ENCODE measurements around the gene CANT1.
A peak's percentile ranks its signal among the peaks of the same experiment; 100 is the strongest.

Gene CANT1

DNA sequence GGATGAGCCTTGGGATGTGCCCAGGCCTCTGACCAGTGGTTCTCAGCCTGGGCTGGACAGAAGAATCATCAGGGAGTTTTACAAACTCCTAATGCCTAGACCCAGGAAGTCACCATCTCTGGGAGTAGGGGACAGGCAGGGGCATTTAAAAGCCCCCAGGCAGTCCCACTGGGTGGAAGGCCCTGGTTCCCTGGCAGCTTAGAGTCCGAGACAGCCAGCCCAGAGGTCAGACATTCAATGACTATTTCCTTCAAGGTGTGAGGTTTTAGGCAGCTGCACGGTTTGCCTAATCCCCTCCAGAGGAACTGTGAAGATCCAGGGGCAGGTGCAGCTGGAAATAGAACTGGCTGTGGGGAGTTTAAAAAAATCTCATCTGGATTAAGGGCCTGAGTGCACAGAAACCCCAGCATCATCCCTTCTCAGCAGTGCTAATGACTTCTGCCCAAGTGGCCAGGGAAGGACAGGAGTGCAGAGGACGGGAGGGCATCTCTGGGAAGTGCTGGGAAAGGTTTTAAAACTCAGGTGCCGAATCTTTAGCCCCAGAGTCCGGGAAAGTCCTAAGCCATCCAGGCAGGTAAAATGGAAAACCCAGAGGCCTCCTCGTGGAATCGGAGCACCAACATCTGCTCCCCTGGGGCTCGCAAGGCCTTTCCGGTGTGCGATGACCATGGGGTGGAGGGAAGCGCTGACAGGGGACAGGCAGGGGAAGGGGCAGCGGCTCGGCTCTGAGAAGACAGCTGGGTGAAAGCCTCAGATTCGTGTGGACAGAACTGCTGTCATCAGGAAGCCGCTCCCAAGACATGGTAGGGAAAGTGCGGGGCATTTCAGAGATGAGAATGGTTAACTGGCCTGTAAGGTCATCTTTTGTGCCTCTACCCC, 28.3 kb downstream of the CANT1 start:
- no peak for TF ChIP-seq POLR2A (IDR thresholded peaks at IDR 0.05; ENCODE audit: low read depth, low read length)
- DNase-seq (ENCODE audit: insufficient read length, low spot score) (no peak), FAIRE-seq (no peak)

DNA sequence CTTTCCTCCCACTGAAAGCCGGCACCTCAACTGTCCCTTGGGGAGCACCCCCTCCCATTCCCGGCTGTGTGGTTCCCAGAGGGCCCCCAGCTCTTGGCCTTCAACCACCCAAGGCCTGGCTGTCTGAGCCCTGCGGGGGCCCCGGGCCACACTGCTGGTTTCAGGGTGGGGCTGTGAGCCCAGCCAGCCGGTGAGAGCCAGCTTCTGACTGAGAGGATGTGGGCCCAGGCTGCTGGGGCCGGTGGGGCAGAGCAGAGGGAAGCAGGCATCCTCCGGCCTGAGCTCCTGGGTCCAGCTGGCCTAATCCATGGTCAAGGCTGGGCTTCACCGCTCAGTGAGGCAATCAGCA, 29.0 kb downstream of the CANT1 start:
- TF ChIP-seq POLR2A (IDR thresholded peaks at IDR 0.05; ENCODE audit: low read depth, low read length): no peak
- no peak for DNase-seq (ENCODE audit: insufficient read length, low spot score)
- no peak for FAIRE-seq

DNA sequence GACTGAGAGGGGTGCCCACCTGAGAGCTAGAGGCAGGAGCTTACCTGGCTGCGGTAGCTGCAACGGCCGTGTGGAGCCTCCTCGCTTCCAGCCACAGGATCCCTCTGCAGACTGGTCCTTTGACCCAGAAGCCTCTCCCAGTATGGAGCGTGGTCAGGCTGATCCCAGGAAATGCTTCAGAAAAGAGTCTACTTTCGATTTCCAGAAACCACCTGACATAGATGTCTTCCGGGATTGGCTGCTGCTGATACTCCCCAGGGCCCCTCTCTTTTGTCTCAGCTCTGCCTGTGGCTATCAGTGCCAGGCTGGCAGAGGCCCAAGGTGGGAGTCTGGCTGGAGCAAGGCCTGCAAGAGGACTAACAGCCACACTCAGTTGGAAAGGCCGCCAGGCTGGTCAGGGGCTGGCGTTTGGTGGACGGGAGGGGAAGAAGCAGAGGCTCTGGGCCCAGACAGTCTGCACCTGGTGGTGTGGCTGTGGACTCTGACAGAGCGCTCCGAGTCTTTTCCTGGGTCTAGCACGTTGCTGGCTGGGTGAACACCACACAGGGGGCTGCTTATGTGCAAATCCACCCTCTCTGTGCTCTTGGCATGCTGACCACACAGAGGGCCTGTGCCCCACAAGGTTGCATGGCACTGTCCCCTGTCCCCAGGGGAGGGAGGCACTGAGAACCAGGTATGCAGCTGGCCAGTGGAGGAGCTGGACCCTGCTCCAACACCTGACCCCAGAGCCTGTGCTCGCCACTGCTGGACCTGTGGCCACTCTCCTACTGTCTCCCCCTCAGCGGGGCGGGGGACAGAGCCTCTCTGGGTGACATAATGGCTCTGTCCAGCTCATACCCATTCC, 29.6 kb downstream of the CANT1 start, which contains the start of gene LGALS3BP:
Gene LGALS3BP (minus strand): TSS at position 144 of the 844 bp plus-strand sequence. CDS start 2,732 bp downstream, outside the sequence.
- DNase-seq (ENCODE audit: insufficient read length, low spot score) (peak; percentile 87), FAIRE-seq (no peak)
- peak; percentile 86 for TF ChIP-seq POLR2A (IDR thresholded peaks at IDR 0.05; ENCODE audit: low read depth, low read length)

GRCh38 chr17:78977997-78978973, 31.3 kb downstream of the CANT1 start:
- FAIRE-seq: no peak
- TF ChIP-seq POLR2A (IDR thresholded peaks at IDR 0.05; ENCODE audit: low read depth, low read length): no peak
- no peak for DNase-seq (ENCODE audit: insufficient read length, low spot score)

- no peak for TF ChIP-seq POLR2A (IDR thresholded peaks at IDR 0.05; ENCODE audit: low read depth, low read length)
- FAIRE-seq: no peak
These were observed 32.0 kb downstream of the CANT1 start for GRCh38 chr17:78977681-78977943.

GRCh38 chr17:78976907-78977680, 32.5 kb downstream of the CANT1 start:
- no peak for TF ChIP-seq POLR2A (IDR thresholded peaks at IDR 0.05; ENCODE audit: low read depth, low read length)
- FAIRE-seq (no peak), DNase-seq (ENCODE audit: insufficient read length, low spot score) (no peak)

More at GRCh38 chr17:78977681-78977943, 32.0 kb downstream of the CANT1 start:
- no peak for DNase-seq (ENCODE audit: insufficient read length, low spot score)

- FAIRE-seq (no peak), DNase-seq (ENCODE audit: insufficient read length, low spot score) (no peak)
- no peak for TF ChIP-seq POLR2A (IDR thresholded peaks at IDR 0.05; ENCODE audit: low read depth, low read length)
These were observed 34.7 kb downstream of the CANT1 start for GRCh38 chr17:78974635-78975591.

GRCh38 chr17:78973792-78974520, 35.6 kb downstream of the CANT1 start:
- FAIRE-seq (no peak), DNase-seq (ENCODE audit: insufficient read length, low spot score) (no peak)
- no peak for TF ChIP-seq POLR2A (IDR thresholded peaks at IDR 0.05; ENCODE audit: low read depth, low read length)

DNA sequence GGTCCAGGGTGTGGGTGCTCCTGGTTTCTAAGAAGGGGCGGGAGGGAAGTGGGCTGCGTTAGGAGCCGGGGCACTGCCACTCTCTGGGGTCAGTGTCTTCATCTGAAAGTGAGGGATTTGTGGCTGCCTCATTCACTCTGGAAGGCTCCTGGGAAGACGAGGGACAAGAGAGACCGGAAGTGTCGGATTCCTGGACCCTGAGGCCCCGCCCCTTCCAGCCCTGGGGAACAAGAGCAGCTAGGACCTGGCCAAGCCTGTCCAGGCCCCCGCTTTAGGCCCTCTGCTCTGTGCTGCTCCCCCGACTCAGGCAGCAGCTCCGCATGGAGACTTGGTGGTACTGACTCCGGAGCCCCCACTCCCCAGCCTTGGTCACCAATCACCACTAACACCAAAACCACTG, 36.4 kb downstream of the CANT1 start:
- FAIRE-seq (no peak), DNase-seq (ENCODE audit: insufficient read length, low spot score) (no peak)
- no peak for TF ChIP-seq POLR2A (IDR thresholded peaks at IDR 0.05; ENCODE audit: low read depth, low read length)

DNA sequence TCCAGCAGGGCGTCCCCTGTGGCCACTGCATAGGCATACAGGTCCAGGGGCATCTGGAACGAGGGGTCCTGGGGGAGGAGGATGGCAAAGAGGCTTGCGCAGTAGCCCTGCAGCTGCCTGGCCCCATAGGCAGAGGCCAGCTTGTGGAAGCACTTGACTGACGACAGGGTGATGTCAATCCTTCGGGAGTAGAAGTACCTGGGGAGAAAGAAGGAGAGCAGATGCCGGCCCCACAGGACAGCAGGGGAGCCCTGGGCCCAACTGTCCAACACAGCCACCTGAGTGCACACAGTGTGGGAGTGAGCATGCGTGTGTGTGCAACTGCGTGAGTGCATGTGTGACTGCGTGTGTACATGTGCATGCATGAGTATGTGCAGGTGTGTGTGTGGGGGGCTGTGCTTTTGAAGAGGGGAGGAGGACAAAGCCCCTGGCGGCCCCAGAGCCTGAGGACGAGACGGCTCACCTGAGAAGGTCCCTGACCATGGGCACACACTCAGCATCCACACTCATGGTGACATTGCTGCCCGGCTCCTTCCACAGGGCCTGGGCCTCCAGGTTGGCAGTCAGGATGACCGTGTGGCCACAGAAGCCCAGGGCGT, 37.0 kb downstream of the CANT1 start:
- no peak; the same call in 1 of the 2 replicates for TF ChIP-seq POLR2A (IDR thresholded peaks at IDR 0.05; ENCODE audit: low read depth, low read length)
- DNase-seq (ENCODE audit: insufficient read length, low spot score) (no peak), FAIRE-seq (no peak)
